ENCODE data around the gene ELOF1. TPM values are rescaled to one million over a fixed set of nuclear protein-coding genes. Genes with fewer than 3 reads are reported as not detected.
A peak's percentile ranks its signal among the peaks of the same experiment; 100 is the strongest.
"Not testable (repeated sequence)": the region's sequence is repeated elsewhere in the genome, so short reads cannot be mapped to it uniquely, and the experiment has no call there.

Gene ELOF1
- total and polyA plus RNA-seq, 2 of the 13 experiments (the other 11 are each of a cell fraction or from before 2014, with no cell fraction given), result 14.5 to 43.2 TPM

DNA sequence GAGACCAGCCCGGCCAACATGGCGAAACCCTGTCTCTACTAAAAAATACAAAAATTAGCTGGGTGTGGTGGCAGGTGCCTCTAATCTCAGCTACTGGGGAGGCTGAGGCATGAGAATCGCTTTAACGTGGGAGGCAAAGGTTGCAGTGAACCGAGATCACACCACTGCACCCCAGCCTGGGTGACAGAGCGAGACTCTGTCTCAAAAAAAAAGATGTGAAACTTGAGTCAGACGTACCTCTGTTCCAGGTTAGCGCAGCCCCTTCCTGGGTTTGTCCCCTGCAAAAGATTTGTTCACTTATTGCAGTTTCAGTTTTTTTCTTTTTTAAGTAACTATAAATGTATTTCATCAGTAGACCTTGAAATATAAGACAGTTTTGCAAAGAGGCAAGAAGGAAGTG is 40.7 kb upstream of the ELOF1 start:
- H3K79me2 ChIP-seq (ENCODE audit: insufficient read depth, low read length), result peaks cover 47% of the 10 kb centered on the region
- intact Hi-C loops (cut with micrococcal nuclease; ENCODE audit: unreplicated experiment); DNase-seq (ENCODE audit: low spot score); ATAC-seq; H3K9me3 ChIP-seq (ENCODE audit: low read length); CTCF ChIA-PET (ENCODE audit: low intra/inter-chr PET ratio, low total read pairs); H3K9ac ChIP-seq (ENCODE audit: insufficient read depth, low read depth, low read length); BruUV-seq (replicated peaks); H3K4me3 ChIP-seq (replicated peaks in 1 of 3; ENCODE audit: insufficient read depth in 1 of 3, low read depth in 2 of 3, low read length in 3 of 3); H2AFZ ChIP-seq (ENCODE audit: low read length); FAIRE-seq; H3K27ac ChIP-seq (ENCODE audit: extremely low read length, insufficient read depth, low read length); in situ Hi-C loops (cut with HindIII; ENCODE audit: extremely low pct_ligation_motif_present, low pct_unique_long_range_greater_than_20kb); H4K20me1 ChIP-seq (ENCODE audit: insufficient read depth, low read length); H3K36me3 ChIP-seq (replicated peaks in 1 of 2; ENCODE audit: control insufficient read depth in 1 of 2, insufficient read depth in 2 of 2, low read length in 2 of 2); H3K27me3 ChIP-seq (ENCODE audit: control insufficient read depth in 1 of 2, insufficient read depth in 2 of 2, low read length in 2 of 2): not testable (repeated sequence)
- peaks cover 45% of the 10 kb centered on the region for H3K4me1 ChIP-seq (ENCODE audit: insufficient read depth, low read length)
- H3K4me2 ChIP-seq (ENCODE audit: low read depth, low read length), result 0 out of 2 replicates have a peak overlapping the region, but pooled peaks have one; percentile 6
- WGBS (ENCODE audit: low lambda C conversion rate), result 93% methylated on average over 8 of the region's 8 CpGs
- POLR2A ChIA-PET, result interaction anchor here (0.6 kb wide), 2 partner anchors 23 to 41 kb away, joined by 3 read pairs; partner anchors contain the start of gene ELOF1

DNA sequence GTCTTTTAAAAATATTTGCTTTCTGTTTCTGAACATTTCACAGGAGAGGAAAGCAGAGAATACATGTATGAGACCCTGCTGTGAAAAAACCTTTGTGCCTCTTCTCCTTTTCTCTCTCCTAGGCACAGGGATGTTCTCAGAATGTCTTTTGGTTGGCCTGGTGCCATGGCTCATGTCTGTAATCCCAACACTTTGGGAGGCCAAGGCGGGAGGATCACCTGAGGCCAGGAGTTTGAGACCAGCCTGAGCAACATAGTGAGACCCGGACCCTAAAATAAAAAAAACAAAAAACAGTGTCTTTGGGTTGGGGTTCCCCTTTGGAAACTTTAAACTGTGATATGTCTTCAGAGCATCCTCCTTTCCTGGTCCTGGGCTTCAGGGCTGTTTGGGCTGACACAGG is 39.7 kb upstream of the ELOF1 start:
- no TSS peak for BruUV-seq (replicated peaks)

More for the DNA sequence above, 39.7 kb upstream of the ELOF1 start:
- FAIRE-seq (no peak), ATAC-seq (no peak), DNase-seq (ENCODE audit: low spot score) (no peak)
- Histone ChIP-seq H3K4me1 (ENCODE audit: insufficient read depth, low read length) (peaks cover 52% of the 10 kb centered on the region), H3K27ac (ENCODE audit: extremely low read length, insufficient read depth, low read length) (no peak overlapping the region), H3K9me3 (ENCODE audit: low read length) (no peaks in the 10 kb centered on the region), H3K79me2 (ENCODE audit: insufficient read depth, low read length) (peaks cover 43% of the 10 kb centered on the region), H3K9ac (ENCODE audit: insufficient read depth, low read depth, low read length) (peak overlapping the region; percentile 92; the same call in 1 of the 2 replicates), H3K27me3 (ENCODE audit: control insufficient read depth in 1 of 2, insufficient read depth in 2 of 2, low read length in 2 of 2) (no peaks in the 10 kb centered on the region), H3K36me3 (replicated peaks in 1 of 2; ENCODE audit: control insufficient read depth in 1 of 2, insufficient read depth in 2 of 2, low read length in 2 of 2) (no peaks in the 10 kb centered on the region; a peak in 1 of 5 replicates), H3K4me3 (replicated peaks in 1 of 3; ENCODE audit: insufficient read depth in 1 of 3, low read depth in 2 of 3, low read length in 3 of 3) (peak overlapping the region in 1 of 3 experiments; percentile 86; a peak in 2 of 6 replicates), H4K20me1 (ENCODE audit: insufficient read depth, low read length) (no peaks in the 10 kb centered on the region), H3K4me2 (ENCODE audit: low read depth, low read length) (peak overlapping the region; percentile 74), H2AFZ (ENCODE audit: low read length) (no peak overlapping the region)
- POLR2A ChIA-PET, result no interaction called here
- in situ Hi-C loops (cut with HindIII; ENCODE audit: extremely low pct_ligation_motif_present, low pct_unique_long_range_greater_than_20kb) (no loop called here), intact Hi-C loops (cut with micrococcal nuclease; ENCODE audit: unreplicated experiment) (no loop called here)
- peak; percentile 44 for TF ChIP-seq ZNF770 (CRISPR knock-in tag; IDR thresholded peaks at IDR 0.05)
- TF ChIP-seq, protein P1, sequence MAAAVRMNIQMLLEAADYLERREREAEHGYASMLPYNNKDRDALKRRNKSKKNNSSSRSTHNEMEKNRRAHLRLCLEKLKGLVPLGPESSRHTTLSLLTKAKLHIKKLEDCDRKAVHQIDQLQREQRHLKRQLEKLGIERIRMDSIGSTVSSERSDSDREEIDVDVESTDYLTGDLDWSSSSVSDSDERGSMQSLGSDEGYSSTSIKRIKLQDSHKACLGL (CRISPR knock-in tag; IDR thresholded peaks at IDR 0.05), result no peak
- CTCF ChIA-PET (ENCODE audit: low intra/inter-chr PET ratio, low total read pairs), result no interaction called here
- 100% methylated on average over 2 of the region's 2 CpGs for WGBS (ENCODE audit: low lambda C conversion rate)
